ENCODE data around the gene LTBP1.

- TF ChIP-seq POLR2A (IDR thresholded peaks at IDR 0.05) = no peak
- no peak for TF ChIP-seq CTCF (IDR thresholded peaks at IDR 0.05)
- TF ChIP-seq POLR2AphosphoS5 (IDR thresholded peaks at IDR 0.05) = no peak
Observed at GRCh38 chr2:33369191-33369590, 422.4 kb downstream of the LTBP1 start.

Measured in breast epithelium (tissue), 3 donors.